ENCODE measurements around the gene GSE1. TPM values are rescaled to one million over a fixed set of nuclear protein-coding genes. Genes with fewer than 3 reads are reported as not detected.

Gene GSE1
- total and polyA plus RNA-seq, 9 of the 15 experiments (the other 6 are each of a cell fraction or from before 2014, with no cell fraction given): 12.2 to 244 (median 57.9) TPM

- peak; percentile 63; the same call in 1 of the 2 replicates for TF ChIP-seq ETS1 (conservative IDR thresholded peaks at IDR 0.05; ENCODE audit: control insufficient read depth, low read depth, low read length)
- peak; percentile 85 for TF ChIP-seq CTBP1 (IDR thresholded peaks at IDR 0.05; ENCODE audit: borderline replicate concordance)
- no peak; a peak in 1 of 4 replicates for TF ChIP-seq UBTF (IDR thresholded peaks at IDR 0.05; ENCODE audit: borderline replicate concordance in 1 of 2, low read depth in 2 of 2, low read length in 2 of 2)
- TF ChIP-seq TCF15 (CRISPR knock-in tag; IDR thresholded peaks at IDR 0.05): 0 out of 2 replicates have a peak, but pooled peaks have one; percentile 20
- no peak for TF ChIP-seq ZNF408 (CRISPR knock-in tag; IDR thresholded peaks at IDR 0.05; ENCODE audit: low read depth)
- peak; percentile 84 for TF ChIP-seq EP300 (IDR thresholded peaks at IDR 0.05; ENCODE audit: low read length)
- 0 out of 2 replicates have a peak, but pooled peaks have one; percentile 51 for TF ChIP-seq ELF1 (tag; IDR thresholded peaks at IDR 0.05)
- TF ChIP-seq ZC3H8 (IDR thresholded peaks at IDR 0.05): no peak
- TF ChIP-seq PKNOX1 (IDR thresholded peaks at IDR 0.05): peak; percentile 33; the same call in 1 of the 2 replicates
- TF ChIP-seq ARID2 (IDR thresholded peaks at IDR 0.05): no peak; the same call in 1 of the 2 replicates
- peak; percentile 64 for TF ChIP-seq ATF7 (IDR thresholded peaks at IDR 0.05)
- TF ChIP-seq ARNT (IDR thresholded peaks at IDR 0.05): peak in 1 of 2 experiments; percentile 60; a peak in 1 of 4 replicates
- no peak for TF ChIP-seq NCOA6 (IDR thresholded peaks at IDR 0.05)
- TF ChIP-seq KAT8 (IDR thresholded peaks at IDR 0.05; ENCODE audit: low read depth): no peak
- peak; percentile 85 for TF ChIP-seq ZBED1 (IDR thresholded peaks at IDR 0.05)
- TF ChIP-seq ZNF431 (CRISPR knock-in tag; IDR thresholded peaks at IDR 0.05): 0 out of 2 replicates have a peak, but pooled peaks have one; percentile 56
- peak; percentile 91 for TF ChIP-seq ZNF12 (CRISPR knock-in tag; IDR thresholded peaks at IDR 0.05)
- no peak for TF ChIP-seq THAP7 (CRISPR knock-in tag; IDR thresholded peaks at IDR 0.05)
- no peak for TF ChIP-seq FOXK1 (CRISPR knock-in tag; IDR thresholded peaks at IDR 0.05; ENCODE audit: borderline replicate concordance)
- no peak for TF ChIP-seq POLR3A (IDR thresholded peaks at IDR 0.05; ENCODE audit: borderline replicate concordance, extremely low read depth, insufficient read depth, insufficient read length)
- TF ChIP-seq E2F6 (IDR thresholded peaks at IDR 0.05; ENCODE audit: borderline replicate concordance in 1 of 2, extremely low read depth in 1 of 2, insufficient read depth in 1 of 2, insufficient read length in 1 of 2, low read depth in 1 of 2, low read length in 1 of 2, poor library complexity in 1 of 2, severe bottlenecking in 1 of 2): peak; percentile 61 to 82
- TF ChIP-seq KDM1A (IDR thresholded peaks at IDR 0.05): no peak
Observed at GRCh38 chr16:85567101-85567866, 45.8 kb upstream of the GSE1 start (continued).
